BJ (cell line): ENCODE data around the gene FTH1. TPM values are rescaled to one million over a fixed set of nuclear protein-coding genes. Genes with fewer than 3 reads are reported as not detected.

Source experiments
- CTCF ChIA-PET: fragments of 350-600 bp; formaldehyde crosslinking; extraction: SDS; loops from one replicate; lab custom pipeline; 2021; ENCODE audit warnings: antibody characterized with exemption, inconsistent platforms; lab: Yijun Ruan, JAX
- POLR2A ChIA-PET: fragments of 300-600 bp; sonication (Branson Sonifier 250); formaldehyde crosslinking; extraction: SDS; loops from one replicate; lab custom pipeline; 2021; ENCODE audit warnings: antibody characterized with exemption; lab: Charles Lee
- DNase-seq: peaks from one replicate; pipeline ENCODE4 v3.0.0-alpha.2; 2011; ENCODE audit warnings: low read depth
- H3K27me3 ChIP-seq: 2 replicates; pipeline ENCODE4 v1.6.0; 2011; ENCODE audit warnings: low read length; ENCODE audit not compliant: control insufficient read depth, insufficient read depth
- H3K36me3 ChIP-seq: 2 replicates; pipeline ENCODE4 v1.5.1; 2011; ENCODE audit warnings: low read length; ENCODE audit not compliant: control insufficient read depth, insufficient read depth
- H3K4me3 ChIP-seq: 2 replicates; pipeline ENCODE4 v1.5.1; 2011; ENCODE audit warnings: low read depth, mild to moderate bottlenecking, control low read depth, low read length
- polyA plus RNA-seq: library from polyadenylated mRNA; depleted of rRNA; stranded (reverse); fragments of >200 nt; gene quantifications from 2 replicates; pipeline ENCODE4 v1.2.3, GENCODE V29; 2011
- TF ChIP-seq, protein P1 (sequence below): IDR thresholded peaks from 2 replicates; pipeline ENCODE4 v1.5.1; 2011; ENCODE audit warnings: low read depth, mild to moderate bottlenecking, control low read depth, inconsistent platforms, low read length, moderate library complexity; ENCODE audit not compliant: insufficient read depth

The FTH1 gene
- polyA plus RNA-seq, 1 experiment = 1,472 TPM

DNA sequence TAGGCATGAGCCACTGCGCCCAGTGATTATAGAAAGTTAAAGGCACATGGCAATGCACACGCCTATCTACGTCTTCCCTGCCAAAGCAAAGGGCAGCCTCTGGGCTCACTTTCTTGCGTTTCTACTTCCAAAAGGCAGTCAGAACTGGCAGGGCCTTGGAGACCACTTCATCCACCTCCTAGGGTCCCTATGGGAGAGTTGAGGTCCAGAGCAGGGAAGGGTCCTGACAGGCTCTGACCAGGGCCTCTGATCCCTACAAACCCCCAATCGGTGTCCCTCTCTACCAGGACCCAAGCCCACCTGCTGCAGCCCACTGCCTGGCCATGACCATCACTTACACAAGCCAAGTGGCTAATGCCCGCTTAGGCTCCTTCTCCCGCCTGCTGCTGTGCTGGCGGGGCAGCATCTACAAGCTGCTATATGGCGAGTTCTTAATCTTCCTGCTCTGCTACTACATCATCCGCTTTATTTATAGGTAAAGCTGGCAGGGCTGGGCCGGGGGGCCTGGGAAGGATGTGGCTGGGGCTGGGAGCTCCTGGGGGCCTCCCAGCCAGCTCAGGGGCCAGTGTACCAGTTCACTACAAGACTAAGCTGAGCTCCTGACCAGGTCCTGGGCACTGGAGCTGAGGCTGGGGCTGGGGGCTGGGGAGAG is 15.8 kb downstream of the FTH1 start:
- Histone ChIP-seq H3K4me3 (no peak overlapping the region), H3K36me3 (no peaks in the 10 kb centered on the region), H3K27me3 (no peaks in the 10 kb centered on the region)
- TF ChIP-seq, protein P1, sequence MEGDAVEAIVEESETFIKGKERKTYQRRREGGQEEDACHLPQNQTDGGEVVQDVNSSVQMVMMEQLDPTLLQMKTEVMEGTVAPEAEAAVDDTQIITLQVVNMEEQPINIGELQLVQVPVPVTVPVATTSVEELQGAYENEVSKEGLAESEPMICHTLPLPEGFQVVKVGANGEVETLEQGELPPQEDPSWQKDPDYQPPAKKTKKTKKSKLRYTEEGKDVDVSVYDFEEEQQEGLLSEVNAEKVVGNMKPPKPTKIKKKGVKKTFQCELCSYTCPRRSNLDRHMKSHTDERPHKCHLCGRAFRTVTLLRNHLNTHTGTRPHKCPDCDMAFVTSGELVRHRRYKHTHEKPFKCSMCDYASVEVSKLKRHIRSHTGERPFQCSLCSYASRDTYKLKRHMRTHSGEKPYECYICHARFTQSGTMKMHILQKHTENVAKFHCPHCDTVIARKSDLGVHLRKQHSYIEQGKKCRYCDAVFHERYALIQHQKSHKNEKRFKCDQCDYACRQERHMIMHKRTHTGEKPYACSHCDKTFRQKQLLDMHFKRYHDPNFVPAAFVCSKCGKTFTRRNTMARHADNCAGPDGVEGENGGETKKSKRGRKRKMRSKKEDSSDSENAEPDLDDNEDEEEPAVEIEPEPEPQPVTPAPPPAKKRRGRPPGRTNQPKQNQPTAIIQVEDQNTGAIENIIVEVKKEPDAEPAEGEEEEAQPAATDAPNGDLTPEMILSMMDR = no peak
- no peak for DNase-seq
- ChIA-PET POLR2A (no interaction called here), CTCF (interaction anchor here (0.6 to 10.2 kb wide), 9 partner anchors 14 to 155 kb away, joined by 3 to 374 read pairs (median 4); no protein-coding TSS in a partner anchor)

DNA sequence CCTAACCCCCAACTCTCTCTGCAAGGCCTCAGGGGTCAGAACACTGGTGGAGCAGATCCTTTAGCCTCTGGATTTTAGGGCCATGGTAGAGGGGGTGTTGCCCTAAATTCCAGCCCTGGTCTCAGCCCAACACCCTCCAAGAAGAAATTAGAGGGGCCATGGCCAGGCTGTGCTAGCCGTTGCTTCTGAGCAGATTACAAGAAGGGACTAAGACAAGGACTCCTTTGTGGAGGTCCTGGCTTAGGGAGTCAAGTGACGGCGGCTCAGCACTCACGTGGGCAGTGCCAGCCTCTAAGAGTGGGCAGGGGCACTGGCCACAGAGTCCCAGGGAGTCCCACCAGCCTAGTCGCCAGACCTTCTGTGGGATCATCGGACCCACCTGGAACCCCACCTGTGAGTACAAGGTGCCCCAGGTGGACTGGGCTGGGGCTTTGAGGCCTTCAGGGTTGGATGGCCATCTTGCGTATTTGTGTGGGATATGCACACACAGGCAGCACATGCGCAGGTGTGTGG is 17.3 kb downstream of the FTH1 start, which contains the start of gene BEST1:
Gene BEST1 (plus strand): TSS at position 317 of the 513 bp plus-strand sequence. CDS start 1,456 bp downstream, outside the sequence.
- H3K4me3 ChIP-seq = no peak within 1 kb of the TSS
- no peaks in the 10 kb centered on the region for H3K36me3 ChIP-seq
- CTCF ChIA-PET = interaction anchor here (0.9 to 10.2 kb wide), 10 partner anchors 19 to 203 kb away, joined by 3 to 374 read pairs (median 18); no protein-coding TSS in a partner anchor
- POLR2A ChIA-PET = interaction anchor here (1.0 to 1.3 kb wide), 3 partner anchors 16 to 27 kb away, joined by 3 to 4 read pairs (median 3); no protein-coding TSS in a partner anchor
- TF ChIP-seq, protein P1 = no peak
- no peaks in the 10 kb centered on the region for H3K27me3 ChIP-seq
- DNase-seq = no peak

DNA sequence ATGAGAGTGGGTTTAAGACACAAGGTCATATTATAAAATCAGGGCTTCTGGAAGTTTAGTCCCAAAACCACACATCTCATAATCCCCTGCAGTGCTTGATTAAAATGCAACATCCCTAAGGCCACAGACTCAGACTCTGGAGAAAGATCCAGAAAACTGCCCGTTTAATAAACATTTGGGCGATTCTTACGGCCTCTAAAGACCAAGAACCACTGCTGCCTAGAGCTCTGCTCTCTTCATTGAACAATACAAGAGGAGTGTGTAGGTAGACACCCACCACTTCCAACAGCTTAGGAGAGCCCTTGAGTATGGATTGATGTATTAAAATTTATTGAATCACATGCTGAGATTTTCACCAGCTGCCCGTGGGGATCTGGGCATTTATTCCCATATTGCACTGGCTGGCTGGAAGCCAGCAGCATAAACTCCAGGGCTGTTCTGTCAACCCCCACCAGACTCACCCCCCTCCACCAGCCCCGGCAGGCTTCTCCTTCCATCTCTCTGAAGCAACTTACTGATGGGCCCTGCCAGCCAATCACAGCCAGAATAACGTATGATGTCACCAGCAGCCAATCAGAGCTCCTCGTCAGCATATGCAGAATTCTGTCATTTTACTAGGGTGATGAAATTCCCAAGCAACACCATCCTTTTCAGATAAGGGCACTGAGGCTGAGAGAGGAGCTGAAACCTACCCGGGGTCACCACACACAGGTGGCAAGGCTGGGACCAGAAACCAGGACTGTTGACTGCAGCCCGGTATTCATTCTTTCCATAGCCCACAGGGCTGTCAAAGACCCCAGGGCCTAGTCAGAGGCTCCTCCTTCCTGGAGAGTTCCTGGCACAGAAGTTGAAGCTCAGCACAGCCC is 18.0 kb downstream of the FTH1 start:
- TF ChIP-seq, protein P1 = no peak
- H3K27me3 ChIP-seq = peaks cover 2% of the 10 kb centered on the region; the same call in 1 of the 2 replicates
- H3K36me3 ChIP-seq = no peaks in the 10 kb centered on the region
- peak; percentile 95 for DNase-seq
- ChIA-PET CTCF (interaction anchor here (0.9 to 10.2 kb wide), 10 partner anchors 12 to 202 kb away, joined by 3 to 374 read pairs (median 18); no protein-coding TSS in a partner anchor), POLR2A (interaction anchor here (1.0 to 1.3 kb wide), 3 partner anchors 16 to 26 kb away, joined by 3 to 4 read pairs (median 3); no protein-coding TSS in a partner anchor)
- H3K4me3 ChIP-seq = no peak overlapping the region

DNA sequence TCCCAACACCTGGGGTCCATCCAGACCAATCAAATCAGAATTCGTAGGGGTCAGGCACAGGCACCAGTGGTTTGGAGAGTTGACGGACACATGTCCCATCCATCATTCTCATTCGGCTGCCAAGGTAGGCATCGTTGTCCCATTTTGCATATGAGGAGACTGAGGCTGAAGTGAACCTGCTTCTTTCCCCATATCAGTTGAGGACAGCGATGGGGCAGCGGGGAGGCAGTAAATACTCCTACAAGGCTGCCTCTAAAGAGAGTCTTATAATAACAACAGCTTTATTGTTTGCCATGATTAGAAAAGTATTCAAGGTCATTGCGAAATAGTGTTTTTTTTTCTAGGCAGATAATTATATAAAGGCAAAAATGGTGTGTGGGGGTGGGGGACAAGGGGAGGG is 18.9 kb downstream of the FTH1 start:
- H3K36me3 ChIP-seq = no peaks in the 10 kb centered on the region
- peaks cover 2% of the 10 kb centered on the region for H3K27me3 ChIP-seq
- TF ChIP-seq, protein P1 = no peak
- DNase-seq = no peak
- POLR2A ChIA-PET = interaction anchor here (0.6 kb wide), 1 partner anchor 19 kb away, joined by 3 read pairs; no protein-coding TSS in a partner anchor
- CTCF ChIA-PET = interaction anchor here (0.6 to 10.2 kb wide), 27 partner anchors 11 to 158 kb away, joined by 3 to 374 read pairs (median 10); partner anchors contain the start of genes FTH1 and RAB3IL1
- H3K4me3 ChIP-seq = no peak overlapping the region
